Cardiac fibroblast (primary cell): ENCODE measurements around the gene TRIP12.

Experiments
- DNase-seq, 2 donors: peaks; one replicate each; pipeline versions ENCODE4 v3.0.0 to v3.0.0-alpha.2; 2010; ENCODE audit warnings: low read depth in 2 of 2
- H3K4me3 ChIP-seq, 2 donors: replicated peaks in 1 of 2; 1 replicate in 1 of 2; 2 replicates in 1 of 2; pipeline ENCODE4 v1.5.1; 2011; ENCODE audit warnings: low read depth in 2 of 2, low read length in 2 of 2, mild to moderate bottlenecking in 2 of 2, moderate library complexity in 1 of 2
- CTCF ChIP-seq: IDR thresholded peaks from one replicate; pipeline ENCODE4 v1.5.1; 2011; ENCODE audit warnings: low read depth, mild to moderate bottlenecking, low read length, inconsistent platforms

TRIP12 gene

GRCh38 chr2:229952256-229952835 lies 30.5 kb upstream of the TRIP12 start:
- DNase-seq: no peak
- no peak for TF ChIP-seq CTCF
- no peak overlapping the region for H3K4me3 ChIP-seq

- no peak for TF ChIP-seq CTCF
- DNase-seq: no peak
- H3K4me3 ChIP-seq: no peak overlapping the region
Observed at GRCh38 chr2:229947544-229947943, 25.7 kb upstream of the TRIP12 start.

- no peak overlapping the region for H3K4me3 ChIP-seq
- TF ChIP-seq CTCF: no peak
- no peak for DNase-seq
Observed at GRCh38 chr2:229945975-229946374, 24.2 kb upstream of the TRIP12 start.

- no peak overlapping the region for H3K4me3 ChIP-seq
- DNase-seq: no peak
- no peak for TF ChIP-seq CTCF
Observed at GRCh38 chr2:229943770-229944449, 22.1 kb upstream of the TRIP12 start.

- no peak overlapping the region for H3K4me3 ChIP-seq
- no peak for TF ChIP-seq CTCF
Observed at GRCh38 chr2:229943171-229943570, 21.4 kb upstream of the TRIP12 start.

GRCh38 chr2:229942671-229943070 lies 20.9 kb upstream of the TRIP12 start:
- H3K4me3 ChIP-seq: no peak overlapping the region
- no peak for DNase-seq
- no peak for TF ChIP-seq CTCF

More at GRCh38 chr2:229943171-229943570, 21.4 kb upstream of the TRIP12 start:
- no peak for DNase-seq
